HG02759 (cell line): ENCODE data around the gene DNAI2.

Experiments
- ATAC-seq: cut with Tn5 transposase; IDR thresholded peaks from one replicate; pipeline ENCODE4 v1.9.1; 2021; ENCODE audit warnings: mild to moderate bottlenecking, moderate library complexity; ENCODE audit not compliant: unreplicated experiment

Gene DNAI2

GRCh38 chr17:74336307-74336706 is 62.3 kb downstream of the DNAI2 start:
- no peak for ATAC-seq

GRCh38 chr17:74337834-74338500 is 63.9 kb downstream of the DNAI2 start:
- no peak for ATAC-seq

- ATAC-seq, result no peak
These were observed 65.6 kb downstream of the DNAI2 start for GRCh38 chr17:74339537-74340195.

DNA sequence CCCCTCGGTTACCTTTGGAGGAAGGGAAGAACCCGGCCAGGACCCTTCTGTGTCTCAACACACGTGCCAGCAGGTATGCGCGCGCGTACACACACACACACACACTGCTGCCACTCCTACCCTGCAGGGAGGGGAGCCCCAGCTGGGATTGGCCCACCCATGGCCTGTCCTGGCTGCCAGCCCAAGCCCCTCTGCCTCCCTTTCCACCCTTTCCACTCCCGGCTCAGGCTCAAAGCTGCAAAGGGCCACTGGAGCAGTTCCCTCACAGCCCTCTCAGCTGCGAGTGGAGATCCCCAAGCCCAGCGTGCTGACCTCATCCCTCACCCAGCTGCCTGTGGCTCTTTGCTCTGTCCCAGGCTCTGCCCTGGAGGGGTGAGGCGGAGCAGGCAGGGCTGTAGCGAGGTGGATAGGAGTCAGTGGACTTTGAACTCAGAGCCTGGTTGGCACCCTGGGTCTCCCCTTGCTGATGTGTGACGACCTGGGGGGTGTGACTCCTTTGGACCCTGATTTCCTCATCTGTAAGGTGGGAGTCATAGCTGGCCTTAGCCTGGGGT is 66.5 kb downstream of the DNAI2 start:
- ATAC-seq, result no peak

GRCh38 chr17:74342224-74342623 is 68.2 kb downstream of the DNAI2 start:
- ATAC-seq, result no peak

DNA sequence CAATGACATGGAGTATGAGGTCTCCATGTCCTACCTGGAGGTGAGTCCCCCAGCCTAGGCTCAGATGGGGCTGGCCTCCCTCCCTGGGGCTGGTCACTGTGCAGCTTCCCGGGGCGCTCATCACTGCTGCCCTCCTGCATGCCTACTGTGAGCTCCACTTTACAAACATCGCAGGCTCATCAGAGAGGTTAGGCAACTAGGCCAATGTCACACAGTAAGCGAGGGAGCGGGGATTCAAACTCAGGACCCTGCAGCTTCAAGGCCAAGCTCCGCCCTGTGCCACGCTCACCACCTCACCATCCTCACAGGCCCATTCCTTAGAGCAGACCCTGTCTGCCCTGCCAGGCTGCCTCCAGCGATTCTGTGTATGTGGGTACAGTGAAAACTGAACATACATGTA is 69.1 kb downstream of the DNAI2 start:
- ATAC-seq, result no peak

GRCh38 chr17:74343526-74344284 is 69.7 kb downstream of the DNAI2 start:
- ATAC-seq, result no peak

DNA sequence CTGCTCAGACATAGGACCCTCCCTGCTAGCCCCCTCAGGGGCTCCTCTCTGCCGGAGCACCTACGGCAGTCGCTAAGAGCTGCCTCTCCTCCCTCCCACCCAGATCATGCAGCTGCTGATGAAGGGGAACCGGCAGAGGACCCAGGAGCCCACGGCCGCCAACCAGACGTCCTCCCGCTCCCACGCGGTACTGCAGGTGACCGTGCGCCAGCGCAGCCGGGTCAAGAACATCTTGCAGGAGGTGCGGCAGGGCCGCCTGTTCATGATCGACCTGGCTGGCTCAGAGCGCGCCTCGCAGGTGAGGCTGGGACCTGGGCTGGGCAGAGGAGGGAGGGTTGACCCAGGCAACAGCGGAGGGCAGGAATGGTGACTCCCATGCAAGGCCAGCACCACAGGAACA is 70.6 kb downstream of the DNAI2 start:
- no peak for ATAC-seq

GRCh38 chr17:74345433-74346241 is 71.6 kb downstream of the DNAI2 start:
- no peak for ATAC-seq

- no peak for ATAC-seq
These were observed 73.6 kb downstream of the DNAI2 start for GRCh38 chr17:74347646-74348045.

GRCh38 chr17:74349120-74349519 is 75.1 kb downstream of the DNAI2 start:
- ATAC-seq, result no peak

GRCh38 chr17:74350486-74350885 is 76.5 kb downstream of the DNAI2 start:
- ATAC-seq, result no peak

- ATAC-seq, result no peak
These were observed 77.6 kb downstream of the DNAI2 start for GRCh38 chr17:74351552-74352210.

- no peak for ATAC-seq
These were observed 79.5 kb downstream of the DNAI2 start for GRCh38 chr17:74353446-74354060.

- no peak for ATAC-seq
These were observed 80.1 kb downstream of the DNAI2 start for GRCh38 chr17:74354123-74354522.

DNA sequence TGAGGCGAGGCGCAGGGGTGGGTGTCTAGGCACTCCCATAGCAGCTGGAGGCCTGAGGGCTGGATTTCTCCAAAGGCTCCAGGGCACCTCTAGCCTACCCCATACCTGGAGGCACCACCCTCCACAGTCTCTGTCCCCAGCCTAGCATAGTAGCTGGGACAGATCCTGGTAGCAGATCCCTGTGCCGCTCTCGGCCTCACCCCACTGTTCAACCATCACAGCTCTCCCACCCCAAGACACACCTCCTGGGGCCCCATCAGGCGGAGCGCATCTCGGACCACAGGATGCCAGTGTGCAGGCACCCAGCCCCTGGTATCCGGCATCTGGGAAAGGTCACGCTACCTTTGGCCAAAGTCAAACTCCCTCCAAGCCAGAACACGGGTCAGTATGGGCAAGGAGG is 80.5 kb downstream of the DNAI2 start:
- ATAC-seq, result no peak

DNA sequence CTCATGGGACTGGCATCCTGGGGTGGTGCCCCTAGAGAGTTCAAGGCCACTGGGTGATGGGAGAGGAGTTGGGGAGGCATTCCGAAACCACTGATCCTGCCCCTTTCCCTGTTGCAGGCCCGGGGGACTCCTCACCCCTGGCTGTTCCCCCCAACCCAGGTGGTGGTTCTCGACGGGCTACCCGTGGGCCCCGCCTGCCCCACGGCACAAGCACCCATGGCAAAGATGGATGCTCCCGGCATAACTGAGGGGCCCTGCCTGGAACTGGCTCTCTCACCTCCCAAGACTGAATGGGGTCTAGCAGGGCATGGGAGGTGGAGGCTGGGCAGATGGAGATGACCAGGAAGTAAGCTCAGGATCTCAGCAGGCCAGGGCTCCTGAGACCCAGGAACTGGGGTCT is 81.0 kb downstream of the DNAI2 start:
- no peak for ATAC-seq

- no peak for ATAC-seq
These were observed 82.8 kb downstream of the DNAI2 start for GRCh38 chr17:74356646-74357465.

- no peak for ATAC-seq
These were observed 83.4 kb downstream of the DNAI2 start for GRCh38 chr17:74357466-74357809.
